Natural killer cell (primary cell): ENCODE measurements around the gene HSPB6. TPM values are rescaled to one million over a fixed set of nuclear protein-coding genes. Genes with fewer than 3 reads are reported as not detected.

ENCODE experiments used
- ATAC-seq, 3 donors: fragments of 150-1000 bp in 2 of 3; fragments of 200-7000 bp in 1 of 3; cut with Tn5 transposase; 1 replicate in 1 of 3; 2 replicates in 2 of 3; pipeline ENCODE4 v1.10.0; 2021; ENCODE audit warnings: mild to moderate bottlenecking in 2 of 3, moderate library complexity in 2 of 3
- DNase-seq, 2 donors: peaks; one replicate each; pipeline versions ENCODE4 v3.0.0 to v3.0.0-alpha.2; 2013 to 2021; ENCODE audit warnings: mixed read lengths in 1 of 2
- H3K27ac ChIP-seq: one replicate; pipeline ENCODE4 v1.5.1; 2013; ENCODE audit warnings: mild to moderate bottlenecking, low read length
- H3K27me3 ChIP-seq: one replicate; pipeline ENCODE4 v1.6.1; 2013; ENCODE audit warnings: low read length; ENCODE audit not compliant: control insufficient read depth, insufficient read depth
- H3K36me3 ChIP-seq: one replicate; pipeline ENCODE4 v1.6.1; 2013; ENCODE audit warnings: low read length; ENCODE audit not compliant: control insufficient read depth, insufficient read depth
- H3K4me1 ChIP-seq: one replicate; pipeline ENCODE4 v1.6.1; 2013; ENCODE audit warnings: low read length; ENCODE audit not compliant: control insufficient read depth, insufficient read depth
- H3K4me3 ChIP-seq: one replicate; pipeline ENCODE4 v1.5.1; 2013; ENCODE audit warnings: low read length
- H3K9me3 ChIP-seq: one replicate; pipeline ENCODE4 v1.6.1; 2013; ENCODE audit warnings: low read length; ENCODE audit not compliant: control insufficient read depth, insufficient read depth
- H3K27ac Mint-ChIP-seq, 2 donors: one replicate each; pipeline ENCODE4 v1.8.0; 2022; ENCODE audit warnings: mild to moderate bottlenecking in 2 of 2, mixed read lengths in 2 of 2, moderate library complexity in 1 of 2
- H3K27me3 Mint-ChIP-seq, 2 donors: one replicate each; pipeline ENCODE4 v1.8.0; 2022; ENCODE audit warnings: low read depth in 2 of 2, mixed read lengths in 2 of 2
- H3K36me3 Mint-ChIP-seq: one replicate; pipeline ENCODE4 v1.8.0; 2022; ENCODE audit warnings: mixed read lengths
- H3K4me1 Mint-ChIP-seq, 2 donors: one replicate each; pipeline ENCODE4 v1.8.0; 2022; ENCODE audit warnings: mixed read lengths in 2 of 2
- H3K4me3 Mint-ChIP-seq: one replicate; pipeline ENCODE4 v1.8.0; 2022; ENCODE audit warnings: mild to moderate bottlenecking, moderate library complexity, mixed read lengths
- H3K9me3 Mint-ChIP-seq, 2 donors: one replicate each; pipeline ENCODE4 v1.8.0; 2022; ENCODE audit warnings: mixed read lengths in 2 of 2
- WGBS: methylation state at CpG from one replicate; pipeline ENCODE4 v1.1.7; 2013; ENCODE audit warnings: missing lambda C conversion rate; ENCODE audit not compliant: insufficient coverage; 5-methylcytosine and 5-hydroxymethylcytosine counted together
- intact Hi-C: fragments of 100-400 bp; cut with micrococcal nuclease; formaldehyde crosslinking; loops from one replicate; pipeline ENCODE4 v1.14.2; 2022
- total RNA-seq, 4 donors: library from RNA; stranded (reverse); fragments of 120-200 nt in 1 of 4; gene quantifications; one replicate each; pipeline versions ENCODE4 v1.2.3 to v1.2.4, GENCODE V29; 2013 to 2022
- TF ChIP-seq, protein P1 (sequence below): fragments of 200-600 bp; IDR thresholded peaks from one replicate; pipeline ENCODE4 v1.8.0; 2022; ENCODE audit warnings: antibody characterized with exemption

The HSPB6 gene
- total RNA-seq, 3 donors from 2014 or later (not counting 1 experiment from before 2014, with no cell fraction given) = not detected

DNA sequence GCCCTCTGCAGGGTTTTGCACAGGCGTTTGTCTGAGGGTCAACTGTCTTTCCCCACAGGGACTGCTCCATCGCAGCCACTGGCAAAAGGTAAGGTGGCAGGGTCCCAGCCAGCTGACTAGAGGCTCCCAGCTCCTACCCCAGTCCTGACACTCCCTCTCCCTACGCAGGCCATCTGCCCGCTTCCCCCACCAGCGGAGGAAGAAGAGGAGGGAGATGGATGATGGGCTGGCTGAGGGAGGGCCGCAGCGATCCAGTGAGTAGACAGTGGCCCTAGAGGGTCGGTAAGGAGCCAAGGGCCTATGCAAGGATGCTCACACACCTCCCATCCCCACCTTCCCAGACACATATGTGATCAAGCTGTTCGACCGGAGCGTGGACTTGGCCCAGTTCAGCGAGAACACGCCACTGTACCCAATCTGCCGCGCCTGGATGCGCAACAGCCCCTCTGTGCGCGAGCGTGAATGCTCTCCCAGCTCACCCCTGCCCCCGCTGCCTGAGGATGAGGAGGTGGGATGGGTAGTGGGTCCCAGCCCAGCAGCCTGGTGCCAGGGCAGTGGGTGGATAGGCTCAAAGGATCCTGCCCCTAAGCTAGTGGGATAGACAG, 4.0 kb downstream of the HSPB6 start:
- H3K4me3 Mint-ChIP-seq = no peak overlapping the region
- TF ChIP-seq, protein P1, sequence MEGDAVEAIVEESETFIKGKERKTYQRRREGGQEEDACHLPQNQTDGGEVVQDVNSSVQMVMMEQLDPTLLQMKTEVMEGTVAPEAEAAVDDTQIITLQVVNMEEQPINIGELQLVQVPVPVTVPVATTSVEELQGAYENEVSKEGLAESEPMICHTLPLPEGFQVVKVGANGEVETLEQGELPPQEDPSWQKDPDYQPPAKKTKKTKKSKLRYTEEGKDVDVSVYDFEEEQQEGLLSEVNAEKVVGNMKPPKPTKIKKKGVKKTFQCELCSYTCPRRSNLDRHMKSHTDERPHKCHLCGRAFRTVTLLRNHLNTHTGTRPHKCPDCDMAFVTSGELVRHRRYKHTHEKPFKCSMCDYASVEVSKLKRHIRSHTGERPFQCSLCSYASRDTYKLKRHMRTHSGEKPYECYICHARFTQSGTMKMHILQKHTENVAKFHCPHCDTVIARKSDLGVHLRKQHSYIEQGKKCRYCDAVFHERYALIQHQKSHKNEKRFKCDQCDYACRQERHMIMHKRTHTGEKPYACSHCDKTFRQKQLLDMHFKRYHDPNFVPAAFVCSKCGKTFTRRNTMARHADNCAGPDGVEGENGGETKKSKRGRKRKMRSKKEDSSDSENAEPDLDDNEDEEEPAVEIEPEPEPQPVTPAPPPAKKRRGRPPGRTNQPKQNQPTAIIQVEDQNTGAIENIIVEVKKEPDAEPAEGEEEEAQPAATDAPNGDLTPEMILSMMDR = no peak
- DNase-seq = no peak
- intact Hi-C loops = no loop called here
- Histone ChIP-seq H3K27ac (no peak overlapping the region), H3K4me3 (no peak overlapping the region), H3K27me3 (no peaks in the 10 kb centered on the region), H3K4me1 (peaks cover 35% of the 10 kb centered on the region), H3K9me3 (no peaks in the 10 kb centered on the region), H3K36me3 (peaks cover 24% of the 10 kb centered on the region)
- H3K36me3 Mint-ChIP-seq = no peaks in the 10 kb centered on the region
- H3K27ac Mint-ChIP-seq = no peak overlapping the region
- ATAC-seq = no peak
- peaks cover 26 to 40% of the 10 kb centered on the region in 2 donors for H3K4me1 Mint-ChIP-seq
- H3K9me3 Mint-ChIP-seq = no peaks in the 10 kb centered on the region
- peaks cover 0 to 17% of the 10 kb centered on the region in 2 donors for H3K27me3 Mint-ChIP-seq
- 96% methylated on average over 15 of the region's 20 CpGs for WGBS

DNA sequence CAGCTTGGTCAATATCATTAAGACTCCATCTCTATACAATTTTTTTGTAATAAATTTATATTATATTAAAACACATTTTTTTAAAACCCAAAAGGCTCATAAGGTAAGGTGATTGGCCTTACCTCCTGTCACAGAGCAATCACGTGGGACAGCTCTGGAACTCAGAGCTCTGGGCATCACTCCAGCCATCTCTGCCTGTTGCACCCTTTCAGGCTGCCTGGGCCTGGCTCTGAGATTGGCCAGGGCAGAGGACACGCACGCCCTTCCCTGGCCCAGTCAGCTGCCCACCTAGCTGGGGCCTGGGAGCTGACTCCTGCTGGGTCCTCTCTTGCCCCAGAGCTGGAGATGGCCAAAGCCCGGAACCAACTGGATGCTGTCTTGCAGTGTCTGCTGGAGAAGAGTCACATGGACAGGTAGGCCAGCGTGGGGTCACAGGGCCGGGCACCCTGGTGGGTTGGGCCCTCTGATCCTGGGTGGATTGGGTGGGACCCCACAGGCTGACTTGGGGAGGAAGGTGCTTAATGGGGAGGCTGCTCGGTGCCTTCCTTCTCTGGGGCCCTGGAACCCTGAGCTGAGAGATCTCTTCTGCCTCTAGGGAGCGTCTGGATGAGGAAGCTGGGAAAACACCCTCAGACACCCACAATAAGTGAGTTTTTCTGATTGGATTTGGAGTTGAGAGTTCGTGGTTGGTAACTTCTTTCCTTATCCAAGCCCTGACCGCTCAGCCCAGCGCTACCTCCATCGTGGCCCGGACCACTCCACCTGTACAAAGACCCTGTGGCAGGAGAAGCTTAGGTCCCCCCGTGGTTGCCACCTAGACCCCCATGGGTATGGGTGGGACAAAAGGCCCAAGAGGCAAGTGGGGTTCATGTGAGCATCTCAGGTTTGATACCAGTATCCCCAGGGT, 4.7 kb downstream of the HSPB6 start:
- Mint-ChIP-seq H3K36me3 (no peaks in the 10 kb centered on the region), H3K4me1 (peaks cover 19 to 38% of the 10 kb centered on the region in 2 donors), H3K27me3 (peaks cover 0 to 16% of the 10 kb centered on the region in 2 donors), H3K27ac (no peak overlapping the region), H3K4me3 (peak overlapping the region; percentile 9), H3K9me3 (no peaks in the 10 kb centered on the region)
- Histone ChIP-seq H3K36me3 (peaks cover 24% of the 10 kb centered on the region), H3K27ac (no peak overlapping the region), H3K4me1 (peaks cover 32% of the 10 kb centered on the region), H3K27me3 (no peaks in the 10 kb centered on the region), H3K4me3 (no peak overlapping the region), H3K9me3 (no peaks in the 10 kb centered on the region)
- DNase-seq (no peak), ATAC-seq (no peak)
- TF ChIP-seq, protein P1 = no peak
- intact Hi-C loops = no loop called here
- 96% methylated on average over 12 of the region's 14 CpGs for WGBS

GRCh38 chr19:35750167-35750566, 6.7 kb downstream of the HSPB6 start:
- no peaks in the 10 kb centered on the region for H3K9me3 Mint-ChIP-seq
- Histone ChIP-seq H3K4me1 (peaks cover 31% of the 10 kb centered on the region), H3K9me3 (no peaks in the 10 kb centered on the region), H3K4me3 (no peak overlapping the region), H3K27ac (no peak overlapping the region), H3K36me3 (peaks cover 24% of the 10 kb centered on the region), H3K27me3 (no peaks in the 10 kb centered on the region)
- no peak for ATAC-seq
- no peak for DNase-seq
- H3K4me1 Mint-ChIP-seq = peaks cover 24 to 42% of the 10 kb centered on the region in 2 donors
- TF ChIP-seq, protein P1 = no peak
- H3K27ac Mint-ChIP-seq = no peak overlapping the region
- no peak overlapping the region for H3K4me3 Mint-ChIP-seq
- no peaks in the 10 kb centered on the region for H3K36me3 Mint-ChIP-seq
- peaks cover 0 to 6% of the 10 kb centered on the region in 2 donors for H3K27me3 Mint-ChIP-seq
- WGBS = 90% methylated on average over 5 of the region's 5 CpGs
- intact Hi-C loops = no loop called here
